Neural cell (in vitro differentiated cells): ENCODE data around the gene CA5A. TPM values are rescaled to one million over a fixed set of nuclear protein-coding genes. Genes with fewer than 3 reads are reported as not detected.

ENCODE experiments used
- H2AFZ ChIP-seq: fragments of 200-600, 300-800 bp; sonication (generic), shearing (Covaris generic); 2 replicates; pipeline ENCODE4 v1.6.0; 2014; ENCODE audit warnings: low read depth, mild to moderate bottlenecking, antibody characterized with exemption, low read length, moderate library complexity
- H3F3A ChIP-seq: fragments of 200-600 bp; shearing (Covaris generic); 2 replicates; pipeline ENCODE4 v1.6.1; 2016; ENCODE audit warnings: mild to moderate bottlenecking, moderate library complexity, mixed read lengths, antibody characterized with exemption, low read length; ENCODE audit not compliant: insufficient read depth, poor library complexity, severe bottlenecking
- H3K27ac ChIP-seq: fragments of 200-600, 300-800 bp; sonication (generic), shearing (Covaris generic); 2 replicates; pipeline ENCODE4 v1.5.1; 2014; ENCODE audit warnings: mild to moderate bottlenecking, low read length, moderate library complexity
- H3K27me3 ChIP-seq: fragments of 300-800, 200-600 bp; sonication (generic), shearing (Covaris generic); 2 replicates; pipeline ENCODE4 v1.6.0; 2014; ENCODE audit warnings: mild to moderate bottlenecking, low read depth, low read length, moderate library complexity; ENCODE audit not compliant: insufficient read depth
- H3K36me3 ChIP-seq: fragments of 300-800, 200-600 bp; sonication (generic), shearing (Covaris generic); 2 replicates; pipeline ENCODE4 v1.5.1; 2014; ENCODE audit warnings: mild to moderate bottlenecking, antibody characterized with exemption, low read length, moderate library complexity; ENCODE audit not compliant: insufficient read depth
- H3K4me2 ChIP-seq: fragments of 300-800, 200-600 bp; sonication (generic), shearing (Covaris generic); 2 replicates; pipeline ENCODE4 v1.6.0; 2014; ENCODE audit warnings: mild to moderate bottlenecking, low read length
- H3K4me3 ChIP-seq: fragments of 300-800, 200-600 bp; sonication (generic), shearing (Covaris generic); 2 replicates; pipeline ENCODE4 v1.5.1; 2014; ENCODE audit warnings: mild to moderate bottlenecking, low read length, moderate library complexity
- H3K79me2 ChIP-seq: fragments of 200-600 bp; shearing (Covaris generic); replicated peaks from 2 replicates; pipeline ENCODE4 v1.6.0; 2014; ENCODE audit warnings: mild to moderate bottlenecking, low read length, moderate library complexity; ENCODE audit not compliant: insufficient read depth
- H3K9ac ChIP-seq: fragments of 300-800, 200-600 bp; sonication (generic), shearing (Covaris generic); 2 replicates; pipeline ENCODE4 v1.6.1; 2016; ENCODE audit warnings: mild to moderate bottlenecking, low read length, mixed read lengths
- H3K9me2 ChIP-seq: fragments of 200-600 bp; shearing (Covaris generic); 2 replicates; pipeline ENCODE4 v1.6.1; 2016; ENCODE audit warnings: mild to moderate bottlenecking, low read length, mixed read lengths; ENCODE audit not compliant: insufficient read depth
- H3K9me3 ChIP-seq: fragments of 200-600, 300-800 bp; sonication (generic), shearing (Covaris generic); 2 replicates; pipeline ENCODE4 v1.6.1; 2016; ENCODE audit warnings: mild to moderate bottlenecking, mixed run types, low read length, moderate library complexity, mixed read lengths
- H4K20me1 ChIP-seq: fragments of 200-600 bp; shearing (Covaris generic); 2 replicates; pipeline ENCODE4 v1.6.1; 2016; ENCODE audit warnings: mild to moderate bottlenecking, mixed run types; ENCODE audit not compliant: insufficient read depth
- EP300 ChIP-seq: fragments of 450-650 bp; conservative IDR thresholded peaks from 2 replicates; pipeline ENCODE4 v1.6.1; 2014; ENCODE audit warnings: antibody characterized with exemption, mild to moderate bottlenecking, moderate library complexity; ENCODE audit not compliant: poor library complexity, severe bottlenecking
- EZH2 ChIP-seq: fragments of 200-600, 300-800 bp; shearing (Covaris generic), sonication (generic); IDR thresholded peaks from 2 replicates; pipeline ENCODE4 v1.6.1; 2014; ENCODE audit warnings: antibody characterized with exemption, low read length, borderline replicate concordance, mild to moderate bottlenecking; ENCODE audit not compliant: insufficient read depth, poor library complexity, severe bottlenecking
- MXI1 ChIP-seq: fragments of 450-650 bp; conservative IDR thresholded peaks from 2 replicates; pipeline ENCODE4 v1.6.1; 2014; ENCODE audit warnings: antibody characterized with exemption, mild to moderate bottlenecking; ENCODE audit not compliant: poor library complexity, severe bottlenecking
- POLR2AphosphoS5 ChIP-seq: IDR thresholded peaks from 2 replicates; pipeline ENCODE4 v1.6.1; 2012
- RAD21 ChIP-seq: fragments of 450-650 bp; conservative IDR thresholded peaks from 2 replicates; pipeline ENCODE4 v1.6.1; 2014; ENCODE audit warnings: antibody characterized with exemption, mild to moderate bottlenecking, moderate library complexity
- REST ChIP-seq: IDR thresholded peaks from 2 replicates; pipeline ENCODE4 v1.6.1; 2012; ENCODE audit warnings: borderline replicate concordance
- SMC3 ChIP-seq: fragments of 450-650 bp; conservative IDR thresholded peaks from 2 replicates; pipeline ENCODE4 v1.6.1; 2014; ENCODE audit warnings: antibody characterized with exemption, mild to moderate bottlenecking, moderate library complexity; ENCODE audit not compliant: poor library complexity
- TAF1 ChIP-seq: IDR thresholded peaks from 2 replicates; pipeline ENCODE4 v1.6.1; 2012; ENCODE audit warnings: low read depth
- polyA plus RNA-seq: library from polyadenylated mRNA; depleted of rRNA; stranded (reverse); fragments of >200 nt; gene quantifications from 2 replicates; pipeline ENCODE4 v1.2.3, GENCODE V29; 2014
- TF ChIP-seq, protein P1 (sequence below): fragments of 450-650 bp; IDR thresholded peaks from 2 replicates; pipeline ENCODE4 v1.5.1; 2014; ENCODE audit warnings: antibody characterized with exemption, mild to moderate bottlenecking, moderate library complexity; ENCODE audit not compliant: poor library complexity, severe bottlenecking

Gene CA5A
- polyA plus RNA-seq, 1 donor from 2014 or later: not detected

DNA sequence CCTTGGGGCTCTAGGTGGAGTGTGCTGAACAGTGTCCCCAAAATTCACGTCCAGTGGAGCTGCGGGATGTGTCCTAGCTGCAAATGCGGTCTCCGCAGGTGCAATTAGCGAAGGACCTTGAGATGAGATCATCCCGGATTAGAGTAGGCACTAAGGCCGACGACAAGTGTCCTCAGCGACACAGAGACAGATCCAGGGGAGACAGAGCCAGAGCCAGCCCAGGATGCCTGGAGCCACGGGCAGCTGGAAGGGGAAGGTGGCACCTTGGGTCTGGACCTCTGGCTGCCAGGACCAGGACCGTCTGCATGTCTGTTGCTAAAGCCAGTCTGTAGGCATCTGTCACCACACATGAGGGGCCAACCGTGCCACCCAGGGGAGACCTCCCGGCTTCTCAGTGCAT is 91.5 kb downstream of the CA5A start:
- H3K79me2 ChIP-seq: no peaks in the 10 kb centered on the region
- H3K9me3 ChIP-seq: no peaks in the 10 kb centered on the region
- H3K4me3 ChIP-seq: no peak overlapping the region
- H3K36me3 ChIP-seq: no peaks in the 10 kb centered on the region
- H2AFZ ChIP-seq: no peak overlapping the region
- H3K9ac ChIP-seq: no peak overlapping the region
- H4K20me1 ChIP-seq: no peaks in the 10 kb centered on the region
- no peak overlapping the region for H3K27ac ChIP-seq
- H3K27me3 ChIP-seq: no peaks in the 10 kb centered on the region
- TF ChIP-seq POLR2AphosphoS5 (no peak), TAF1 (no peak), MXI1 (no peak), RAD21 (no peak), EZH2 (no peak)
- no peaks in the 10 kb centered on the region for H3F3A ChIP-seq
- no peak overlapping the region for H3K4me2 ChIP-seq
- H3K9me2 ChIP-seq: no peaks in the 10 kb centered on the region

GRCh38 chr16:87844120-87844733 is 92.1 kb downstream of the CA5A start:
- no peak overlapping the region for H3K27ac ChIP-seq
- H3K9ac ChIP-seq: no peak overlapping the region
- no peaks in the 10 kb centered on the region for H3K9me2 ChIP-seq
- H3F3A ChIP-seq: no peaks in the 10 kb centered on the region
- H3K36me3 ChIP-seq: no peaks in the 10 kb centered on the region
- H3K4me3 ChIP-seq: no peak overlapping the region
- H3K4me2 ChIP-seq: no peak overlapping the region
- no peak for TF ChIP-seq TAF1
- TF ChIP-seq, protein P1, sequence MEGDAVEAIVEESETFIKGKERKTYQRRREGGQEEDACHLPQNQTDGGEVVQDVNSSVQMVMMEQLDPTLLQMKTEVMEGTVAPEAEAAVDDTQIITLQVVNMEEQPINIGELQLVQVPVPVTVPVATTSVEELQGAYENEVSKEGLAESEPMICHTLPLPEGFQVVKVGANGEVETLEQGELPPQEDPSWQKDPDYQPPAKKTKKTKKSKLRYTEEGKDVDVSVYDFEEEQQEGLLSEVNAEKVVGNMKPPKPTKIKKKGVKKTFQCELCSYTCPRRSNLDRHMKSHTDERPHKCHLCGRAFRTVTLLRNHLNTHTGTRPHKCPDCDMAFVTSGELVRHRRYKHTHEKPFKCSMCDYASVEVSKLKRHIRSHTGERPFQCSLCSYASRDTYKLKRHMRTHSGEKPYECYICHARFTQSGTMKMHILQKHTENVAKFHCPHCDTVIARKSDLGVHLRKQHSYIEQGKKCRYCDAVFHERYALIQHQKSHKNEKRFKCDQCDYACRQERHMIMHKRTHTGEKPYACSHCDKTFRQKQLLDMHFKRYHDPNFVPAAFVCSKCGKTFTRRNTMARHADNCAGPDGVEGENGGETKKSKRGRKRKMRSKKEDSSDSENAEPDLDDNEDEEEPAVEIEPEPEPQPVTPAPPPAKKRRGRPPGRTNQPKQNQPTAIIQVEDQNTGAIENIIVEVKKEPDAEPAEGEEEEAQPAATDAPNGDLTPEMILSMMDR: no peak
- H2AFZ ChIP-seq: no peak overlapping the region
- no peaks in the 10 kb centered on the region for H4K20me1 ChIP-seq
- H3K9me3 ChIP-seq: no peaks in the 10 kb centered on the region
- no peaks in the 10 kb centered on the region for H3K27me3 ChIP-seq
- H3K79me2 ChIP-seq: no peaks in the 10 kb centered on the region

- no peak overlapping the region for H2AFZ ChIP-seq
- H3K36me3 ChIP-seq: no peaks in the 10 kb centered on the region
- H3K4me2 ChIP-seq: no peak overlapping the region
- H3K4me3 ChIP-seq: no peak overlapping the region
- no peak overlapping the region for H3K9ac ChIP-seq
- H3K79me2 ChIP-seq: no peaks in the 10 kb centered on the region
- no peaks in the 10 kb centered on the region for H3F3A ChIP-seq
- H4K20me1 ChIP-seq: no peaks in the 10 kb centered on the region
- no peaks in the 10 kb centered on the region for H3K9me3 ChIP-seq
- no peak overlapping the region for H3K27ac ChIP-seq
- TF ChIP-seq POLR2AphosphoS5: no peak
- no peak for TF ChIP-seq RAD21
- TF ChIP-seq EP300: no peak
- no peak for TF ChIP-seq REST
- no peak for TF ChIP-seq TAF1
- no peak for TF ChIP-seq SMC3
- no peak for TF ChIP-seq MXI1
- TF ChIP-seq EZH2: no peak
- TF ChIP-seq, protein P1: no peak
- no peaks in the 10 kb centered on the region for H3K9me2 ChIP-seq
- H3K27me3 ChIP-seq: no peaks in the 10 kb centered on the region
These were observed 92.6 kb downstream of the CA5A start for GRCh38 chr16:87843678-87844105.
